ENCODE measurements around the gene ATXN3. TPM values are rescaled to one million over a fixed set of nuclear protein-coding genes. Genes with fewer than 3 reads are reported as not detected.

ATXN3 gene
- total and polyA plus RNA-seq, 2 donors (not counting 1 experiment from before 2014, with no cell fraction given), result 34.1 to 63.3 TPM

DNA sequence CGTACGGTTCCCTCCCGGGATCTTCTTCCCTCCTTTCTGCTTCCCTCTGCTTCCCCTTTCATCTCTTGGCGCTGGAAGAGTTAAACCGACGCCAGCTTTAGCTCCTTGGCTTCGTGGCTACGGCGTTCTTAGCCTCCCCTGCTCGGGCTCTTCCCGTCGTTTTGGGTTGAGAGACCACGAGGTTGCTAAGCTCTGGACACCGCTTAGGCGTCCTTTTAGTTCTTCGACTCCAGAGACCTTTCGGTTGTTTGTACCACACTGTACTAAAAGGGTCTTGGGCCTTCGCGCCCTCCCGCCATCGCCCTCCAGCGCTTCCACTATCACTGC is 15.9 kb upstream of the ATXN3 start:
- Histone ChIP-seq H3K36me3 (ENCODE audit: control insufficient read depth, insufficient read depth, low read length) (peaks cover under 1% of the 10 kb centered on the region), H3K4me2 (ENCODE audit: extremely low read depth, insufficient read depth, low read length) (peak overlapping the region; percentile 96), H3K4me1 (ENCODE audit: control insufficient read depth, extremely low read depth, insufficient read depth, low read length) (peaks cover 2% of the 10 kb centered on the region), H3K4me3 (replicated peaks in 1 of 4; ENCODE audit: control extremely low read depth in 1 of 4, insufficient read depth in 1 of 4, low read depth in 3 of 4, low read length in 4 of 4) (peak overlapping the region; percentile 77 to 99 (median 91)), H2AFZ (ENCODE audit: low read length) (peak overlapping the region; percentile 97), H3K9ac (ENCODE audit: insufficient read depth, low read length) (peak overlapping the region; percentile 99), H3K9me3 (ENCODE audit: control insufficient read depth, insufficient read depth, low read depth, low read length) (no peaks in the 10 kb centered on the region), H4K20me1 (ENCODE audit: control insufficient read depth, extremely low read depth, insufficient read depth, low read length) (no peaks in the 10 kb centered on the region), H3K27ac (ENCODE audit: insufficient read depth, low read length) (peak overlapping the region; percentile 98), H3K79me2 (ENCODE audit: control insufficient read depth, insufficient read depth, low read length) (peaks cover 32% of the 10 kb centered on the region), H3K27me3 (ENCODE audit: control insufficient read depth, insufficient read depth, low read length) (no peaks in the 10 kb centered on the region)
- TF ChIP-seq CTCF (conservative IDR thresholded peaks at IDR 0.05 in 1 of 2, IDR thresholded peaks at IDR 0.05 in 1 of 2; ENCODE audit: low read depth in 1 of 2, low read length in 2 of 2) (no peak), EZH2 (IDR thresholded peaks at IDR 0.05; ENCODE audit: low read length, missing control alignments) (no peak)
- DNase-seq (ENCODE audit: low read depth in 2 of 2), result peak; percentile 33 to 41

DNA sequence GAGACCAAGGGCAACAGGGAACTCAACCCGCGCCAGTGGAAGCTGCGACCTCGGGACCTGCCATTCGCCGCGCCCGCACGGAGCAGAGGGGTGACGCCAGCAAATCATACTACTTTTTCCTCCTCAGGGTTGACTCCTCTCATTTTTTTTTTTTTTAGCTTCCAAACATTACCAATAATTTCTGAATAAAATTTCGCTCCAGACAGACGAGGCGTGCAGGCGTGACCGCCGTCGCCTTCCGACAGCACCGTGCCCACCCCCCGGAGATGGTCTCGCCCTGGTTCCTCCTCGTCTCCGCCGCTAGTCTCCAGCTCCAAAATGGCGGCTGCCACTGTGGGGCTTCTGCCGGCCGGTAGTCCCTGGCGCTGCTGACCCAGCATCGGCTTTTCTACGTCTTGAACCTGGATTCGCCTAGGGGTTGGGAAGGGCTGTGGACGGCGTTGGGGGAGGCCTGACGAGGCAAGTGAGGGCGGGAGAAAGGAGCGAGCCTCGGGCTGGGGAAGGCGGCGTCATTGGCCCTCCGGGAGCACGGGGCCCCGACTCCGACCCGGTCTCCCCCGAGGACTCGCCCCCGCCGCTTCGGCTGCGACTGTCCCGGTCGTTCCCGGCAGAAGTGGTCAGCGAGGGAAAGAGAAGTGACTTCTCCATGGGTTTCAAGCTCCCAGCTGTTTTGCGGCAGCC is 15.4 kb upstream of the ATXN3 start, which contains the start of the genes CPSF2 and NDUFB1:
Gene CPSF2 (plus strand): TSS at position 300 of the 681 bp plus-strand sequence. CDS start 9,016 bp downstream, outside the sequence.
Gene NDUFB1 (minus strand): TSS at position 37 of the 681 bp plus-strand sequence. CDS start 4,069 bp downstream, outside the sequence.
- no peaks in the 10 kb centered on the region for H4K20me1 ChIP-seq (ENCODE audit: control insufficient read depth, extremely low read depth, insufficient read depth, low read length)
- TF ChIP-seq EZH2 (IDR thresholded peaks at IDR 0.05; ENCODE audit: low read length, missing control alignments), result no peak
- TF ChIP-seq CTCF (conservative IDR thresholded peaks at IDR 0.05 in 1 of 2, IDR thresholded peaks at IDR 0.05 in 1 of 2; ENCODE audit: low read depth in 1 of 2, low read length in 2 of 2), result no peak
- peaks cover 30% of the 10 kb centered on the region for H3K79me2 ChIP-seq (ENCODE audit: control insufficient read depth, insufficient read depth, low read length)
- H2AFZ ChIP-seq (ENCODE audit: low read length), result peak within 1 kb of the TSS; percentile 97
- H3K4me2 ChIP-seq (ENCODE audit: extremely low read depth, insufficient read depth, low read length), result peak within 1 kb of the TSS; percentile 96
- no peaks in the 10 kb centered on the region for H3K36me3 ChIP-seq (ENCODE audit: control insufficient read depth, insufficient read depth, low read length)
- peak within 1 kb of the TSS; percentile 99 for H3K9ac ChIP-seq (ENCODE audit: insufficient read depth, low read length)
- peaks cover 2% of the 10 kb centered on the region for H3K4me1 ChIP-seq (ENCODE audit: control insufficient read depth, extremely low read depth, insufficient read depth, low read length)
- peak within 1 kb of the TSS; percentile 98 for H3K27ac ChIP-seq (ENCODE audit: insufficient read depth, low read length)
- H3K9me3 ChIP-seq (ENCODE audit: control insufficient read depth, insufficient read depth, low read depth, low read length), result no peaks in the 10 kb centered on the region
- H3K4me3 ChIP-seq (replicated peaks in 1 of 4; ENCODE audit: control extremely low read depth in 1 of 4, insufficient read depth in 1 of 4, low read depth in 3 of 4, low read length in 4 of 4), result peak within 1 kb of the TSS; percentile 77 to 99 (median 91)
- DNase-seq (ENCODE audit: low read depth in 2 of 2), result peak; percentile 75 to 82
- no peaks in the 10 kb centered on the region for H3K27me3 ChIP-seq (ENCODE audit: control insufficient read depth, insufficient read depth, low read length)

DNA sequence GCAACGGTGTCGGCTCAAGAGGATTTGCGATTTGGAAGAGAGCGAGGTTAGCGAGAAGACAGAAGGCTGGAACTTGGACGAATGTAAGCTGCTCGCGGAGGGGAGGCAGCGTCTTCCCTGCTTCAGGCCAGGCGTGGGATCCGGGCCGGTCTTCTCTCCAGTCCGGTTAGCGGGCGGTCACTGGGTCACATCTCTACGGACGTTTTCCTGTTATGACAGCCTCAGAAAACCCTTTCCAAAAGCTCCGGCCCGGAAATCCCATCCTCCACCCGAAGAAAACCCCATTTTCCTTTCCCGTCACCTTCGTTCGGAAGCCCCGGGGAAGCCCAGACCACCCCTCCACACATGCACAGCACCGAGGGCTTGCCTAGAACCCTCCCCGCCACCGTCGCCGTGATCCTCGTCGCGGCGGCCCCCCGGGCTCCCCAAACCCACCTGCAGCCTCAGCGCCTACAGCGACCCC is 14.9 kb upstream of the ATXN3 start:
- H3K9me3 ChIP-seq (ENCODE audit: control insufficient read depth, insufficient read depth, low read depth, low read length), result no peaks in the 10 kb centered on the region
- H3K4me1 ChIP-seq (ENCODE audit: control insufficient read depth, extremely low read depth, insufficient read depth, low read length), result peaks cover 2% of the 10 kb centered on the region
- H3K4me3 ChIP-seq (replicated peaks in 1 of 4; ENCODE audit: control extremely low read depth in 1 of 4, insufficient read depth in 1 of 4, low read depth in 3 of 4, low read length in 4 of 4), result peak overlapping the region; percentile 77 to 99 (median 91)
- no peaks in the 10 kb centered on the region for H4K20me1 ChIP-seq (ENCODE audit: control insufficient read depth, extremely low read depth, insufficient read depth, low read length)
- H2AFZ ChIP-seq (ENCODE audit: low read length), result peak overlapping the region; percentile 97
- DNase-seq (ENCODE audit: low read depth in 2 of 2), result peak; percentile 51 to 57
- H3K27me3 ChIP-seq (ENCODE audit: control insufficient read depth, insufficient read depth, low read length), result no peaks in the 10 kb centered on the region
- TF ChIP-seq CTCF (conservative IDR thresholded peaks at IDR 0.05 in 1 of 2, IDR thresholded peaks at IDR 0.05 in 1 of 2; ENCODE audit: low read depth in 1 of 2, low read length in 2 of 2), result no peak
- no peak for TF ChIP-seq EZH2 (IDR thresholded peaks at IDR 0.05; ENCODE audit: low read length, missing control alignments)
- peak overlapping the region; percentile 98 for H3K27ac ChIP-seq (ENCODE audit: insufficient read depth, low read length)
- peak overlapping the region; percentile 99 for H3K9ac ChIP-seq (ENCODE audit: insufficient read depth, low read length)
- peaks cover 30% of the 10 kb centered on the region for H3K79me2 ChIP-seq (ENCODE audit: control insufficient read depth, insufficient read depth, low read length)
- no peaks in the 10 kb centered on the region for H3K36me3 ChIP-seq (ENCODE audit: control insufficient read depth, insufficient read depth, low read length)
- no peak overlapping the region for H3K4me2 ChIP-seq (ENCODE audit: extremely low read depth, insufficient read depth, low read length)
